LNCaP clone FGC (cell line): ENCODE data around the gene ABI2.

Source experiments
- DNase-seq: peaks from one replicate; pipeline ENCODE4 v3.0.0-alpha.2; 2011; ENCODE audit warnings: low read depth
- H3K4me3 ChIP-seq: 2 replicates; pipeline ENCODE4 v1.5.1; 2011; ENCODE audit warnings: mild to moderate bottlenecking, low read depth, low read length, control low read depth
- TF ChIP-seq, protein P1 (sequence below): IDR thresholded peaks from 2 replicates; pipeline ENCODE4 v1.5.1; 2012; ENCODE audit warnings: mild to moderate bottlenecking; ENCODE audit not compliant: control insufficient read depth, insufficient read depth; ENCODE audit errors: extremely low read depth

Gene ABI2

GRCh38 chr2:203440671-203441070, 112.5 kb downstream of the ABI2 start:
- no peak overlapping the region for H3K4me3 ChIP-seq
- TF ChIP-seq, protein P1, sequence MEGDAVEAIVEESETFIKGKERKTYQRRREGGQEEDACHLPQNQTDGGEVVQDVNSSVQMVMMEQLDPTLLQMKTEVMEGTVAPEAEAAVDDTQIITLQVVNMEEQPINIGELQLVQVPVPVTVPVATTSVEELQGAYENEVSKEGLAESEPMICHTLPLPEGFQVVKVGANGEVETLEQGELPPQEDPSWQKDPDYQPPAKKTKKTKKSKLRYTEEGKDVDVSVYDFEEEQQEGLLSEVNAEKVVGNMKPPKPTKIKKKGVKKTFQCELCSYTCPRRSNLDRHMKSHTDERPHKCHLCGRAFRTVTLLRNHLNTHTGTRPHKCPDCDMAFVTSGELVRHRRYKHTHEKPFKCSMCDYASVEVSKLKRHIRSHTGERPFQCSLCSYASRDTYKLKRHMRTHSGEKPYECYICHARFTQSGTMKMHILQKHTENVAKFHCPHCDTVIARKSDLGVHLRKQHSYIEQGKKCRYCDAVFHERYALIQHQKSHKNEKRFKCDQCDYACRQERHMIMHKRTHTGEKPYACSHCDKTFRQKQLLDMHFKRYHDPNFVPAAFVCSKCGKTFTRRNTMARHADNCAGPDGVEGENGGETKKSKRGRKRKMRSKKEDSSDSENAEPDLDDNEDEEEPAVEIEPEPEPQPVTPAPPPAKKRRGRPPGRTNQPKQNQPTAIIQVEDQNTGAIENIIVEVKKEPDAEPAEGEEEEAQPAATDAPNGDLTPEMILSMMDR = no peak
- DNase-seq = no peak

GRCh38 chr2:203441463-203441862, 113.3 kb downstream of the ABI2 start:
- TF ChIP-seq, protein P1 = no peak
- no peak for DNase-seq
- H3K4me3 ChIP-seq = no peak overlapping the region

DNA sequence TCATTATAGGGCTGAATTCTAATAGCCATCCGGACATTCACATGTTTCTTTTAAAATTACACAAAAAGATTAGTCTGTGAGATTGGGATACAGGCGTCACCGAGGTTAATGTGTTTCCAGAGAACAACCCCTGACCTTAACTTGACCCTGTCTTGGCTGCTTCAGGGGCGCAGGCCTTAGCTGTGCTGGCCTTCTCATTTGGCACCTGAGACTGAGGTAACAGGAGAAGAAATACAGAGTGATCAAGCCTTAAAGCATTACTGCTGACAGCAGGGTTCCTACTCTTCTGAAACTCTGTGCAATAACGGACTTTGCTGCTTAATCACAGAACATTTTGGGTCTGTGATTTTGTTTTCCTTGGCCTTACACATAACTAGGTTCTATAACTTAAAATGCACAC, 114.3 kb downstream of the ABI2 start:
- no peak overlapping the region for H3K4me3 ChIP-seq
- TF ChIP-seq, protein P1 = no peak
- no peak for DNase-seq

- no peak for DNase-seq
- TF ChIP-seq, protein P1 = no peak
- no peak overlapping the region for H3K4me3 ChIP-seq
Observed at GRCh38 chr2:203444738-203445137, 116.5 kb downstream of the ABI2 start.

GRCh38 chr2:203446071-203446481, 117.9 kb downstream of the ABI2 start:
- TF ChIP-seq, protein P1 = no peak
- no peak overlapping the region for H3K4me3 ChIP-seq
- no peak for DNase-seq

GRCh38 chr2:203446780-203447179, 118.6 kb downstream of the ABI2 start:
- no peak for DNase-seq
- TF ChIP-seq, protein P1 = no peak
- H3K4me3 ChIP-seq = no peak overlapping the region

DNA sequence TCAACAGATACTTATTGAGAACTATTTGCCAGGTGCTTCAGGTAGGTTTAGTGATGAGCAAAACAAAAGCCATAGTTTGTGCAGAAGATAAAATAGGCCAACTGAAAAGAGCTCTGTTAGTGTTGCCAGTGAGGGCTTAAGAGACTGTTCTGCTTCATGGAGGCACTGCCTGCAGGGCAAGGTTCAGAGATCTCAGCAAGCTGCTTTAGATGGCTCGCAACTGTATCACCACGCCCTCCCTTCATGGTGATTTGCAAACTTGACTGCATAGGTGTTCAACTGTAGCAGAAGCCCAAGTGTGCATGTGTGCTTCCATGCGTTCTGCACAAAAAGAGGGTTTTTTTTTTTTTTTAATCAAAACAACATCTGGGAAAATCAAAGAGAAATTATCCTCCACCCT, 122.4 kb downstream of the ABI2 start:
- H3K4me3 ChIP-seq = no peak overlapping the region
- DNase-seq = no peak
- TF ChIP-seq, protein P1 = no peak
